ENCODE measurements around the gene TMEM121.

Gene TMEM121

GRCh38 chr14:105487449-105487985 lies 38.9 kb upstream of the TMEM121 start:
- DNase-seq (ENCODE audit: low read depth) = peak; percentile 67

- DNase-seq (ENCODE audit: low read depth) = no peak
These were observed 38.2 kb upstream of the TMEM121 start for GRCh38 chr14:105487986-105488777.

- no peak for DNase-seq (ENCODE audit: low read depth)
These were observed 37.4 kb upstream of the TMEM121 start for GRCh38 chr14:105488781-105489541.

GRCh38 chr14:105489542-105490266 lies 36.7 kb upstream of the TMEM121 start:
- peak; percentile 76 for DNase-seq (ENCODE audit: low read depth)

GRCh38 chr14:105490267-105490571 lies 36.2 kb upstream of the TMEM121 start:
- DNase-seq (ENCODE audit: low read depth) = no peak

GRCh38 chr14:105490572-105491365 lies 35.6 kb upstream of the TMEM121 start, which contains the start of gene TEDC1:
TSS of gene TEDC1 (plus strand) at chr14:105491246. CDS start at chr14:105491376, 130 bp downstream.
- DNase-seq (ENCODE audit: low read depth) = peak; percentile 97

GRCh38 chr14:105491366-105491973 lies 34.9 kb upstream of the TMEM121 start:
- DNase-seq (ENCODE audit: low read depth) = peak; percentile 77

GRCh38 chr14:105492031-105492970 lies 34.1 kb upstream of the TMEM121 start:
- DNase-seq (ENCODE audit: low read depth) = no peak

- DNase-seq (ENCODE audit: low read depth) = no peak
These were observed 33.2 kb upstream of the TMEM121 start for GRCh38 chr14:105492971-105493871.

GRCh38 chr14:105493921-105494605 lies 32.3 kb upstream of the TMEM121 start:
- no peak for DNase-seq (ENCODE audit: low read depth)

- DNase-seq (ENCODE audit: low read depth) = no peak
These were observed 31.8 kb upstream of the TMEM121 start for GRCh38 chr14:105494606-105494929.

- DNase-seq (ENCODE audit: low read depth) = no peak
These were observed 31.0 kb upstream of the TMEM121 start for GRCh38 chr14:105495101-105495989.

- no peak for DNase-seq (ENCODE audit: low read depth)
These were observed 30.2 kb upstream of the TMEM121 start for GRCh38 chr14:105495990-105496830.

- no peak for DNase-seq (ENCODE audit: low read depth)
These were observed 29.4 kb upstream of the TMEM121 start for GRCh38 chr14:105496831-105497591.

- DNase-seq (ENCODE audit: low read depth) = no peak
These were observed 28.5 kb upstream of the TMEM121 start for GRCh38 chr14:105497671-105498429.

Measured in activated T-cell treated with anti-CD3 and anti-CD28 coated beads for 1 hour (primary cell).